Subcutaneous abdominal adipose tissue (tissue), 5 donors: ENCODE data around the gene CDX1.

ENCODE experiments used
- H3K27ac ChIP-seq: one replicate; pipeline ENCODE4 v1.7.0; 2013; ENCODE audit warnings: low read depth, mild to moderate bottlenecking, inconsistent platforms, low read length, moderate library complexity
- H3K27me3 ChIP-seq, 5 donors: one replicate each; pipeline ENCODE4 v1.7.0; 2013; ENCODE audit warnings: low read length in 5 of 5, inconsistent platforms in 1 of 5; ENCODE audit not compliant: control insufficient read depth in 5 of 5, insufficient read depth in 4 of 5
- H3K36me3 ChIP-seq, 5 donors: one replicate each; pipeline ENCODE4 v1.7.0; 2013; ENCODE audit warnings: low read length in 5 of 5; ENCODE audit not compliant: control insufficient read depth in 5 of 5, insufficient read depth in 5 of 5
- H3K4me1 ChIP-seq, 5 donors: one replicate each; pipeline ENCODE4 v1.7.0; 2013; ENCODE audit warnings: low read length in 5 of 5, mild to moderate bottlenecking in 3 of 5, moderate library complexity in 1 of 5; ENCODE audit not compliant: control insufficient read depth in 5 of 5, insufficient read depth in 5 of 5
- H3K4me3 ChIP-seq, 5 donors: one replicate each; pipeline ENCODE4 v1.7.0; 2013; ENCODE audit warnings: low read length in 5 of 5, low read depth in 1 of 5
- H3K9ac ChIP-seq, 5 donors: one replicate each; pipeline ENCODE4 v1.7.0; 2013; ENCODE audit warnings: low read length in 5 of 5, mild to moderate bottlenecking in 4 of 5, moderate library complexity in 3 of 5
- H3K9me3 ChIP-seq, 5 donors: one replicate each; pipeline ENCODE4 v1.7.0; 2013; ENCODE audit warnings: low read length in 5 of 5; ENCODE audit not compliant: control insufficient read depth in 5 of 5
- donor health status: healthy.
- donor health status: healthy.
- donor health status: healthy.
- donor health status: healthy.
- donor health status: healthy.

CDX1 gene

DNA sequence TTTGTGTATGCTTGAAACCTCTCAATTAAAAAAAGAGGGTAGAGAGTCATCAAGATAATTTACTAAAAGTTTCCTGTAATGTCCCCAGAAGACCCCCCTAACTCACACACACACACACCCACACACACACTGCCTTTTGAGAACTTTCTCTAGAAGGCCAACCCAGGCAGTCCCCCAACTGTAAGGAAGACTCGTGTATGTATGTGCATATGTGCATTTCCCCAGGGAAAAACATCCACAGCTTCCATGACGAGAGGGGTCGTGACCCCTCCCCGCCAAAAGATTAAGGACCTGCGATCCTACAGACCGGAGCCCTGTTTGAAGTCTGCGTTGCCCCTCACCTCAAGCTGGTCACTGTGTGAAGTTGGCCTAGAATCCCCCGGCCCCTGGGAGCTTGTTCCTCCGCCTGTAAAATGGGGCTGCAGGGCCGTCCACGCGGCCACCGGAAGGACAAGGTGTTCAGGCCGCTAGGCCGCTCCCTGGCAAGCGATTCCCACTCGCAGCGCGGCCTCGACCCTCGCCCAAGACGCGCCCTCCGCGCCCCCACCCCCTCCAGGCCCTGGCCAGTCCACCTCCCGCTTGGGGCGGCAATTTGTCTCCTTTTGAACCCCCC lies 435 bp upstream of the CDX1 start:
- Histone ChIP-seq H3K27me3 (peaks cover 0 to 16% (median 10%) of the 10 kb centered on the region in 5 donors), H3K27ac (no peak overlapping the region), H3K4me3 (no peak overlapping the region), H3K9ac (no peak overlapping the region), H3K36me3 (no peaks in the 10 kb centered on the region), H3K4me1 (peaks cover 11 to 47% (median 42%) of the 10 kb centered on the region in 5 donors), H3K9me3 (no peaks in the 10 kb centered on the region)

DNA sequence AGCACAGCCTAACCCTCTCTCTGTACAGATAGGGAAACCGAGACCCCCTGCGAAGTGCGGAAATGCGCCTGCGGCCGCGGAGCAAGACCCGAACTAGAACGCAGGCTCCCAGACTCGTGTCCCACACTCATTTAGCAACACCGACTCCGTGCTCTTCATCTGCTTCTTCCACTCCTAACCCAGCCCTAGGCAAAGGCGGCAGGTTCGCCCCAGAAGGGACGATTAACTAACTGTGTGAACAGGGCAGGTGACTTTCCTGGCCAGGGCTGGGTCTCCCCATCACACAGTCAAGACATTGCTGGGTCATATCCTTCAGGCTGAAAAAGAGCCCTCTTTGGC lies 903 bp downstream of the CDX1 start:
- Histone ChIP-seq H3K36me3 (no peaks in the 10 kb centered on the region), H3K9ac (no peak overlapping the region), H3K9me3 (no peaks in the 10 kb centered on the region), H3K27ac (no peak overlapping the region), H3K4me1 (peaks cover 11 to 36% (median 35%) of the 10 kb centered on the region in 5 donors), H3K4me3 (no peak overlapping the region), H3K27me3 (peaks cover 0 to 16% (median 10%) of the 10 kb centered on the region in 5 donors)

DNA sequence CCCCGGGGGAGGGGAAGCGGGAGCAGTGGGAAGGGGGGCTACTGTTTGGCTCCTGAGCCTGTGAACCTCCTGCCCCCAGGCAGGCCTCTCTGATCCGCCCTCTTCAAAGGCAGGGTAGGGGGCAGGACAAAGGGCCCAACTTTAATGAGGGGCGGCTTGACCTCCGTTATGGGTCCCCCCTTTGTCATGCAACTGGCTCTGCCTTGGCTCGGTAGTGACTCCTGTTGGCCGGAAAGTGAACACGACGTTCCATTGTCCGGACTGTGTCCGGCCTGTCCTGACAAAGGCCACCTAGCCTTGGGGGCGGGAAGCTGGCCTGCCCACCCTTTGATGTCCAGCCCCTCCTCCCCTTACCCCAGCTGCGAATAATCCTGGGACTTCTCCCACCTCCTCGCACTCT lies 1.3 kb downstream of the CDX1 start:
- Histone ChIP-seq H3K9me3 (no peaks in the 10 kb centered on the region), H3K9ac (no peak overlapping the region), H3K4me1 (peaks cover 11 to 36% (median 34%) of the 10 kb centered on the region in 5 donors), H3K27me3 (peaks cover 0 to 16% (median 10%) of the 10 kb centered on the region in 5 donors), H3K4me3 (no peak overlapping the region), H3K36me3 (no peaks in the 10 kb centered on the region), H3K27ac (no peak overlapping the region)

DNA sequence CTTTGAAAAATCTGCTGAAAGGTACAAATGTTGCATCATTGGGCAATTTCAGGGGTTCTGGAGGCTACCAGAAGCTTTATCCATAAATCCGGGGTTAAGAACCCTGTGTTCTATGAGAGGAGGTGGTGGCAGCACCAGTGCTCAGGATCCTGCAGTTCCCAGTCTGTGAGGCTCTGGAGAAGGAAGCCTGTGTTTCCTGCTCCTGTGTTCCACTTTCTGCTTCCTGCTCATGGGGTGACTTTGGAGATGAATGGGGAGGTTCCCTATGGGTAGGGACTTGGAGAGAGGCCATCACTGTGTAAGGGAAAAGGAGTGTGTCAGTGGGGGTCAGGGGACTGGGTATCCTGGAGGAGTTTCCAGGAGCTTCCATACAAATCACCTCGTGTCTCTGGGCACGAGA lies 2.3 kb downstream of the CDX1 start:
- no peak overlapping the region for H3K4me3 ChIP-seq
- peaks cover 11 to 30% (median 24%) of the 10 kb centered on the region in 5 donors for H3K4me1 ChIP-seq

DNA sequence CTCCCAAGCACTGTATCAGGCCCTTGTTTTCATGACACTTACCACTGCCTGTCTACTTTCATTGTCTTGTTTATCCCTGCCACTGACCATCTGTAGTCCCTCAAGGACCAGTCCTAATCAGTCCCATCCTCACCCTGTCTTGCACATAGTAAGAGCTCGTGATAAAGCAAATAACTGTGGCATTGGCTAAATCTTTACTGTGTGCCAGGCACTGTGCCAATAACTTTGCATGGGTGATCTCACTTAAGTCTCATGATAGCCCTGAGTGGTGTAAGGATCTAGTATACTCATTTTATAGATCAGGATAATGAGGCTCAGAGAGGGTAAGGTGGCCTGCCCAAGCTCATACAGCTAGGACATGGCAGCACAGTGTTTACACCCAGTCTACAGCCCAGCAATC lies 5.6 kb downstream of the CDX1 start:
- Histone ChIP-seq H3K9me3 (no peaks in the 10 kb centered on the region), H3K27me3 (peaks cover 0 to 16% (median 13%) of the 10 kb centered on the region in 5 donors), H3K27ac (no peak overlapping the region), H3K4me3 (no peak overlapping the region), H3K36me3 (no peaks in the 10 kb centered on the region), H3K9ac (no peak overlapping the region), H3K4me1 (peaks cover 0 to 12% (median 4%) of the 10 kb centered on the region in 5 donors)

More for the DNA sequence above, 2.3 kb downstream of the CDX1 start:
- no peak overlapping the region for H3K9ac ChIP-seq
- no peaks in the 10 kb centered on the region for H3K36me3 ChIP-seq
- H3K9me3 ChIP-seq = no peaks in the 10 kb centered on the region
- no peak overlapping the region for H3K27ac ChIP-seq
- peaks cover 0 to 18% (median 12%) of the 10 kb centered on the region in 5 donors for H3K27me3 ChIP-seq

DNA sequence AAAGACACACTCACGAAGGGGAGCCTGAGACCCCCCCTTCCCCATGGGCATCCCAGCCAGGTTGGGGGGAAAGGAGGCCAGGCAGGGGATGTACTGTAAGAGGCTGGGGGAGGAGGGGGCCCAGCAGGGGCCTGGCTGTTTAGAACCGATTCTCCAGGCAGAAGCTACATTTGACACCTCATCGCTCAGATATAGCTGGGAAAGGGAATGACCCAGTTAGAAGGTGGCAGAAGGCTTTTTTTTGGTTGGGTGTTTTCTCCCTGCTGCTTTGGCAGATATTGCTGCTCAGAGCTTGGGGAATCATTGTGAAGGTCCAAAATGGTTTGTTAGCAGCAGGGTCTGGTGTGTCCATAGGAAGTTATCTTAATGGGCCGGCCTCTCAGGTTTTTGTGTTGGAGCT lies 6.0 kb downstream of the CDX1 start:
- no peaks in the 10 kb centered on the region for H3K9me3 ChIP-seq
- peaks cover 0 to 13% (median 4%) of the 10 kb centered on the region in 5 donors for H3K4me1 ChIP-seq
- no peaks in the 10 kb centered on the region for H3K36me3 ChIP-seq
- no peak overlapping the region for H3K9ac ChIP-seq
- peaks cover 0 to 13% (median 8%) of the 10 kb centered on the region in 5 donors for H3K27me3 ChIP-seq
- no peak overlapping the region for H3K4me3 ChIP-seq
- no peak overlapping the region for H3K27ac ChIP-seq

DNA sequence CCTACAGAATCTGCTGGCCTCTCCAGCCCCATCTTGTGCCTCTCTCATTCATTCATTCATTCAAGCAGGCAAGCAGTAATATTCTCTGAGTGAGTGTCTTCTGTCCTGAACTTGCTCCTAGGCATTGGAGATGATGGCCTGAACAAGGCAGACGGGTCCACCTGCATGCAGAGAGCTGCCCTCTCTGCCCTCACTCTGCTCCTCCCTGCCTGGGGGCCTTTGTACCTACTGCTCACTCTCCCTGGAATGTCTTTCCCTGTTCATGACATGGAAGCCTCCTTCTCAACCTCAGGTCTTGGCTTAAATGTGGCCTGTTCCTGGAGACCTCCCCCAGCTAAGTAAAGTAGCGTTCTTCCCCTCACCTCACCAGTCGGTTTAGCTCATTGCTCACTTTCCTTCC lies 6.6 kb downstream of the CDX1 start:
- H3K4me3 ChIP-seq = no peak overlapping the region
- no peaks in the 10 kb centered on the region for H3K9me3 ChIP-seq
- no peak overlapping the region for H3K27ac ChIP-seq
- H3K4me1 ChIP-seq = peaks cover 0 to 13% (median 4%) of the 10 kb centered on the region in 5 donors
- H3K36me3 ChIP-seq = no peaks in the 10 kb centered on the region
- peaks cover 0 to 7% (median 3%) of the 10 kb centered on the region in 5 donors for H3K27me3 ChIP-seq
- no peak overlapping the region for H3K9ac ChIP-seq

DNA sequence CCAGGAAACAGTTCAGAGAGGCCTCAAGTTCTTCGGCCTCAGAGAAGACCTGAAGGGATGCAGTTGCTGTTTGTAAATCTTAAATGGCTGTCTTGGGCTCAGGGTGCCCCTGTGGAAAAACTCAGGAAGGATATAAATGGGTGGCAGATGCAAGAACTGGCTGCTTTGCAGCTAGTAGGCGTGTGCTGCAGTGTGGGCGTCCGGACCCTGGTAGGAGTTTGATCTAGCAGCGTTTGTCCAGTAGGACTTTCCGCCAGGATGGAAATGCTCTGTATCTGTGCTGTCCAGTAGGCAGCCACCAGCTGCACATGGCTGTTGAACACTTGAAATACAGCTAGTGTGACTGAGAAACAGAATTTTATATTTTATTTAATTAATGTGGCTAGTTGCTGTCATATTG lies 7.7 kb downstream of the CDX1 start:
- peaks cover 0 to 7% (median 1%) of the 10 kb centered on the region in 5 donors for H3K4me1 ChIP-seq

DNA sequence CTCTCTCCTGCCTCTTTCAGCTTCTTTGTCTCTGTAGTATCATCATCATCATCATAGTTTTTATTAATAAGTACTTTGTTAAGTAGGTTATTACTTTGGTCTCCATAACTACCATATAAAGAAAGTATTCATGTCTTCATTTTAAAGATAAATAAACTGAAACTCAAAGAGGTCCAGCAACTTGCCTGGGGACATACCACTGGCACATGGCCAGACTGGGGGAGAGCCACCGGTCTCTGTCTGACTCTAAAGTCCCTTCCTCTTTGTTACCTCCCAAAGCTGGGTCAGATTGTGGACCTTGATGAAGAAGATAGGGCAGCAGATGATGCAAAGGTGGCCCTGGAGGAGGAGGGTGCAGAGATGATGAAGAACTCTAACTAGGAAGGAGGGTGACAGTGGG lies 8.5 kb downstream of the CDX1 start:
- H3K9me3 ChIP-seq = no peaks in the 10 kb centered on the region
- peaks cover 2 to 15% (median 9%) of the 10 kb centered on the region in 5 donors for H3K4me1 ChIP-seq
- no peak overlapping the region for H3K27ac ChIP-seq
- H3K27me3 ChIP-seq = peaks cover 0 to 6% (median 3%) of the 10 kb centered on the region in 5 donors
- no peaks in the 10 kb centered on the region for H3K36me3 ChIP-seq
- H3K4me3 ChIP-seq = no peak overlapping the region
- no peak overlapping the region for H3K9ac ChIP-seq

More for the DNA sequence above, 7.7 kb downstream of the CDX1 start:
- Histone ChIP-seq H3K9me3 (no peaks in the 10 kb centered on the region), H3K4me3 (no peak overlapping the region), H3K9ac (no peak overlapping the region), H3K36me3 (no peaks in the 10 kb centered on the region), H3K27ac (no peak overlapping the region), H3K27me3 (peaks cover 0 to 6% (median 3%) of the 10 kb centered on the region in 5 donors)

DNA sequence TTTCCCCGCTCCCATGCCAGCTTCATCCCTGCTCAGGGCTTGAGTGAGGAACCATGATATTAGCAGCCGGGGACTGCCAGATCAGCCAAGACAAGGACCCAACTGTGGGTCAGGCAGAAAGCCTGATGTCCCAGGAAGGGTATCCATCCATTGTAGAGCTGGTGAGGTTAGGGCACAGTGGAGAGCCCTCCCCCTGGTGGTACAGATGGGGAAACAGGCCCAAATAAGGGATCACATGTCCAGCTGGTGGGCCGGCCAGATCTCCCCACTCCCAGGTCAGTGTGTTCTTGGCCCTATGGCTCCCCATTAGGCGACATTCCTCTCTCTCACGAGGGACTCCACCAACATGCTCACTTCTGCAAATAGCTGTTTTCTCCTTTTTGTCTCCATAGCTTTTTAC lies 9.0 kb downstream of the CDX1 start:
- Histone ChIP-seq H3K9me3 (no peaks in the 10 kb centered on the region), H3K27ac (no peak overlapping the region), H3K27me3 (peaks cover 0 to 6% (median 3%) of the 10 kb centered on the region in 5 donors), H3K4me1 (peaks cover 2 to 20% (median 14%) of the 10 kb centered on the region in 5 donors), H3K9ac (no peak overlapping the region), H3K4me3 (no peak overlapping the region), H3K36me3 (no peaks in the 10 kb centered on the region)
